GM12864 (cell line): ENCODE data around the gene PCDHA10.

Experiments
- DNase-seq: peaks from one replicate; pipeline ENCODE4 v3.0.0-alpha.2; 2011; ENCODE audit warnings: low read depth
- H3K4me3 ChIP-seq: 2 replicates; pipeline ENCODE4 v1.5.1; 2011; ENCODE audit warnings: mild to moderate bottlenecking, low read depth, low read length, control low read depth
- TF ChIP-seq, protein P1 (sequence below): IDR thresholded peaks from 2 replicates; pipeline ENCODE4 v1.5.1; 2011; ENCODE audit warnings: low read depth, mild to moderate bottlenecking, moderate library complexity, low read length, control low read depth, inconsistent platforms; ENCODE audit errors: missing control alignments

Gene PCDHA10

DNA sequence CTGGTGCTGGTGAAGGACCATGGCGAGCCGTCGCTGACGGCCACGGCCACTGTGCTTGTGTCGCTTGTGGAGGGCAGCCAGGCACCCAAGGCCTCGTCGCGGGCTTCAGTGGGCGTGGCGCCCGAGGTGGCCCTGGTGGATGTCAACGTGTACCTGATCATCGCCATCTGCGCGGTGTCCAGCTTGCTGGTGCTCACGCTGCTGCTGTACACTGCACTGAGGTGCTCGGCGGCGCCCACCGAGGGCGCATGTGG, 2.2 kb downstream of the PCDHA10 start:
- no peak for DNase-seq
- TF ChIP-seq, protein P1, sequence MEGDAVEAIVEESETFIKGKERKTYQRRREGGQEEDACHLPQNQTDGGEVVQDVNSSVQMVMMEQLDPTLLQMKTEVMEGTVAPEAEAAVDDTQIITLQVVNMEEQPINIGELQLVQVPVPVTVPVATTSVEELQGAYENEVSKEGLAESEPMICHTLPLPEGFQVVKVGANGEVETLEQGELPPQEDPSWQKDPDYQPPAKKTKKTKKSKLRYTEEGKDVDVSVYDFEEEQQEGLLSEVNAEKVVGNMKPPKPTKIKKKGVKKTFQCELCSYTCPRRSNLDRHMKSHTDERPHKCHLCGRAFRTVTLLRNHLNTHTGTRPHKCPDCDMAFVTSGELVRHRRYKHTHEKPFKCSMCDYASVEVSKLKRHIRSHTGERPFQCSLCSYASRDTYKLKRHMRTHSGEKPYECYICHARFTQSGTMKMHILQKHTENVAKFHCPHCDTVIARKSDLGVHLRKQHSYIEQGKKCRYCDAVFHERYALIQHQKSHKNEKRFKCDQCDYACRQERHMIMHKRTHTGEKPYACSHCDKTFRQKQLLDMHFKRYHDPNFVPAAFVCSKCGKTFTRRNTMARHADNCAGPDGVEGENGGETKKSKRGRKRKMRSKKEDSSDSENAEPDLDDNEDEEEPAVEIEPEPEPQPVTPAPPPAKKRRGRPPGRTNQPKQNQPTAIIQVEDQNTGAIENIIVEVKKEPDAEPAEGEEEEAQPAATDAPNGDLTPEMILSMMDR, result no peak
- no peak overlapping the region for H3K4me3 ChIP-seq

DNA sequence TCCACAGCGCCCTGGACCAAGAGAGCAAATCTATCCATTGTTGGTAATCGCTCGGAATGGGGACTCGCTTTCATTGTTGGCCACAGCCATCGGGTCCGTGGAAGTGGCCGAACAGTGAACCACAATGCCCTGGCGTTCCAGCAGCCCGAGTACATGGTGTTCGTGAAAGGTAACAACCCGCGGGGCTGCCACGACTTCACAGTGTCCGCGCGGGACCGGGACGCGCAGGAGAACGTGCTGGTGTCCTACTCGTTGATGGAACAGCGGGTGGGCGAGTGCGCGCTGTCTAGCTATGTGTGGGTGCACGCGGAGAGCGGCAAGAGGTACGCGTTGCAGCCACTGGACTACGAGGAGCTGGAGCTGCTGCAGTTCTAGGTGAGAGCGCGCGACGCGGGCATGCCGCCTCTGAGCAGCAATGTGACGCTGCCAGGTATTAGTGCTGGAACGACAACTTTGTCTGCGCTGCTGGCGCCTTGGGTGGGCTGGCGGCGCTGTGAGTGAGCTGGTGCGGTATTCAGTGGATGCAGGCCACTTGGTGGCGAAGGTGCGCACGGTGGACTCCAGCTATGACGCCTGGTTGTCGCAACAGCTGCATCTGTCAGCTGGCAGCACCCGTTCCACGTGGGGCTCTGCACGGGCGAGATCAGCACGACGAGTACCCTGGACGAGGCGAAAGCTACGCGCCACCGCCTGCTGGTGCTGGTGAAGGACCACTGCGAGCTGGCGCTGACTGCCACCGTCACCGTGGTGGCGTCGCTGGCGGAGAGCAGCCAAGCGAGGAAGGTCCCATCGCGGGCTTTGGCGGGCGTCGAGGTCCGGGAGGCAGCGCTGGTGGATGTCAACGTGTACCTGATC, 7.0 kb downstream of the PCDHA10 start:
- DNase-seq, result no peak
- H3K4me3 ChIP-seq, result no peak overlapping the region
- TF ChIP-seq, protein P1, result no peak

DNA sequence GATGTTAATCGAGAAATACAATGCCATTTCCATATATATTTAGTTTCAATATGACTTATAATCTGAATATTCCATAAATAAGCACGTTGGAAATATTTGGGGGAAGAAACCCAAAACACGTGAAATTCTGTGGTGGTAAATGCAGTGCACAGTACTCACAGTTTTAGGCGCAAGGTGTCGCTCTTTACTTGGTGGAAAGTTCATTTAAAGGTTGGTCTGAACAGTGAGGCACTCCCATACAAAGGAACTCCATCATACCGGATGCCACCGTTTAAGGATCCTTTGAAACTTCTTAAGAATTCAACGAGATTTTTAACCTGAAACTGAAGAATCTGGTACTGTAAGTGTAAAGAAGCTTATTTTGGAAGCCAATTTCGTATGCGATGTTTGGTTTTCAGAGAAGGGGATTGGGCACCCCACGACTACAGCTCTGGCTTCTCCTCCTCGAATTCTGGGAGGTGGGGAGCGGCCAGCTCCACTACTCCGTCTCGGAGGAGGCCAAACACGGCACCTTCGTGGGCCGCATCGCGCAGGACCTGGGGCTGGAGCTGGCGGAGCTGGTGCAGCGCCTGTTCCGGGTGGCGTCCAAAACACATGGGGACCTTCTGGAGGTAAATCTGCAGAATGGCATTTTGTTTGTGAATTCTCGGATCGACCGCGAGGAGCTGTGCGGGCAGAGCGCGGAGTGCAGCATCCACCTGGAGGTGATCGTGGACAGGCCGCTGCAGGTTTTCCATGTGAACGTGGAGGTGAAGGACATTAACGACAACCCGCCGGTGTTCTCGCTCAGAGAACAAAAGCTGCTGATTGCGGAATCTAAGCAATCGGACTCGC, 13.2 kb downstream of the PCDHA10 start, which contains the start of gene PCDHA11:
Gene PCDHA11 (plus strand): TSS at position 237 of the 834 bp plus-strand sequence. CDS start 147 bp downstream, at position 384.
- no peak within 1 kb of the TSS for H3K4me3 ChIP-seq
- DNase-seq, result no peak
- TF ChIP-seq, protein P1, result no peak

DNA sequence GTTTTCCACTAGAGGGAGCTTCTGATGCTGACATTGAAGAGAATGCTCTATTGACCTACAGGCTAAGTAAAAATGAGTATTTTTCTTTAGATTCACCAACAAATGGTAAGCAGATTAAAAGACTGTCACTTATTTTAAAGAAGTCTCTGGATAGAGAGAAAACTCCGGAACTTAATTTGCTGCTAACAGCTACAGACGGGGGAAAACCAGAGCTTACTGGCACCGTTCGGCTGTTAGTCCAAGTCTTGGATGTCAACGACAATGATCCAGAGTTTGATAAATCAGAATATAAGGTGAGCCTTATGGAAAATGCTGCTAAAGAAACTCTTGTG, 13.8 kb downstream of the PCDHA10 start:
- TF ChIP-seq, protein P1, result no peak
- H3K4me3 ChIP-seq, result no peak overlapping the region
- DNase-seq, result no peak

DNA sequence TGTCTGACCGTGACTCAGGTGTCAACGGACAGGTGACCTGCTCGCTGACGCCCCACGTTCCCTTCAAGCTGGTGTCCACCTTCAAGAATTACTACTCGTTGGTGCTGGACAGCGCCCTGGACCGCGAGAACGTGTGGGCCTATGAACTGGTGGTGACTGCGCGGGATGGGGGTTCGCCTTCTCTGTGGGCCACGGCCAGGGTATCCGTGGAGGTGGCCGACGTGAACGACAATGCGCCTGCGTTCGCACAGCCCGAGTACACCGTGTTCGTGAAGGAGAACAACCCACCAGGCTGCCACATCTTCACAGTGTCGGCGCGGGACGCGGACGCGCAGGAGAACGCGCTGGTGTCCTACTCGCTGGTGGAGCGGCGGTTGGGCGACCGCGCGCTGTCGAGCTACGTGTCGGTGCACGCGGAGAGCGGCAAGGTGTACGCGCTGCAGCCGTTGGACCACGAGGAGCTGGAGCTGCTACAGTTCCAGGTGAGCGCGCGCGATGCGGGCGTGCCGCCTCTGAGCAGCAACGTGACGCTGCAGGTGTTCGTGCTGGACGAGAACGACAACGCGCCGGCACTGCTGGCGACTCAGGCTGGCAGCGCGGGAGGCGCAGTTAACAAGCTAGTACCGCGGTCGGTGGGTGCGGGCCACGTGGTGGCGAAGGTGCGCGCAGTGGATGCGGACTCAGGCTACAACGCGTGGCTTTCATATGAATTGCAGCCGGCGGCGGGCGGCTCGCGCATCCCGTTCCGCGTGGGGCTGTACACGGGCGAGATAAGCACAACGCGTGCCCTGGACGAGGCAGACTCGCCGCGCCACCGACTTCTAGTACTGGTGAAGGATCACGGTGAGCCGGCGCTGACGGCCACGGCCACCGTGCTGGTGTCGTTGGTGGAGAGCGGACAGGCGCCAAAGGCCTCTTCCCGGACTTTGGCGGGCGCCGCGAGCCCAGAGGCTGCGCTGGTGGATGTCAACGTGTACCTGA, 14.8 kb downstream of the PCDHA10 start:
- TF ChIP-seq, protein P1, result no peak
- no peak for DNase-seq
- H3K4me3 ChIP-seq, result no peak overlapping the region
